Measurements from ENCODE around the gene ECEL1. TPM values are rescaled to one million over a fixed set of nuclear protein-coding genes. Genes with fewer than 3 reads are reported as not detected.
"Not testable (repeated sequence)": the region's sequence is repeated elsewhere in the genome, so short reads cannot be mapped to it uniquely, and the experiment has no call there.

The ECEL1 gene
- total RNA-seq, 2 experiments from 2014 or later = 0.17 TPM; not detected in 1

DNA sequence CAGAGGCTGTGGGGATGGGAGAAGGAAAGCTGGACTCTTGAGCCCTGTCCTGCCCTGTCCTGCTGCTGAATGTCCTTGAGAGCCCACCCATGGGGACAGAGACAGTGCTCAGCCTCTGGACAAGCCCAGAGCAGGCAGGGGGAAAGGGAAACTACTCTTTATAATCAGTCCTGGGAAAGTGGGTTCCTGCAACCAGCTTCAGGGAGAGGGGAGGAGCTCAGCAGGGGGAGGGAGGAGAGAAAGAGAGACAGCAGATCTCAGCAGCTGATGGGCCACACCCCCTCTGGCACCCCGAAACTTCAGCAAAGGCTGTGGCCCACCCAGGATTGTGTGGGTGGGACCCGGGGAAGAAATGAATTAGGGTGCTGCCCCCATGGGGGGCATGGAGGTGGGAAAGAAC lies 11.6 kb downstream of the ECEL1 start:
- POLR2A ChIA-PET = no interaction called here
- CTCF ChIA-PET = no interaction called here

GRCh38 chr2:232473467-232473890 lies 14.2 kb downstream of the ECEL1 start:
- ChIA-PET POLR2A (no interaction called here), CTCF (no interaction called here)

GRCh38 chr2:232466221-232466620 lies 21.4 kb downstream of the ECEL1 start:
- ChIA-PET CTCF (interaction anchor here (0.7 kb wide), 1 partner anchor 1543 kb away, joined by 3 read pairs; no protein-coding TSS in a partner anchor), POLR2A (no interaction called here)

- ChIA-PET CTCF (no interaction called here), POLR2A (no interaction called here)
Observed at GRCh38 chr2:232465061-232465460, 22.6 kb downstream of the ECEL1 start.

GRCh38 chr2:232464544-232464885 lies 23.1 kb downstream of the ECEL1 start:
- ChIA-PET CTCF (no interaction called here), POLR2A (no interaction called here)

GRCh38 chr2:232463701-232464543 lies 23.7 kb downstream of the ECEL1 start:
- POLR2A ChIA-PET = no interaction called here
- CTCF ChIA-PET = interaction anchor here (1.2 kb wide), 1 partner anchor 58 kb away, joined by 3 read pairs; no protein-coding TSS in a partner anchor

- ChIA-PET CTCF (no interaction called here), POLR2A (no interaction called here)
Observed at GRCh38 chr2:232460171-232460570, 27.5 kb downstream of the ECEL1 start.

- POLR2A ChIA-PET = no interaction called here
- CTCF ChIA-PET = no interaction called here
Observed at GRCh38 chr2:232459419-232460035, 28.1 kb downstream of the ECEL1 start.

DNA sequence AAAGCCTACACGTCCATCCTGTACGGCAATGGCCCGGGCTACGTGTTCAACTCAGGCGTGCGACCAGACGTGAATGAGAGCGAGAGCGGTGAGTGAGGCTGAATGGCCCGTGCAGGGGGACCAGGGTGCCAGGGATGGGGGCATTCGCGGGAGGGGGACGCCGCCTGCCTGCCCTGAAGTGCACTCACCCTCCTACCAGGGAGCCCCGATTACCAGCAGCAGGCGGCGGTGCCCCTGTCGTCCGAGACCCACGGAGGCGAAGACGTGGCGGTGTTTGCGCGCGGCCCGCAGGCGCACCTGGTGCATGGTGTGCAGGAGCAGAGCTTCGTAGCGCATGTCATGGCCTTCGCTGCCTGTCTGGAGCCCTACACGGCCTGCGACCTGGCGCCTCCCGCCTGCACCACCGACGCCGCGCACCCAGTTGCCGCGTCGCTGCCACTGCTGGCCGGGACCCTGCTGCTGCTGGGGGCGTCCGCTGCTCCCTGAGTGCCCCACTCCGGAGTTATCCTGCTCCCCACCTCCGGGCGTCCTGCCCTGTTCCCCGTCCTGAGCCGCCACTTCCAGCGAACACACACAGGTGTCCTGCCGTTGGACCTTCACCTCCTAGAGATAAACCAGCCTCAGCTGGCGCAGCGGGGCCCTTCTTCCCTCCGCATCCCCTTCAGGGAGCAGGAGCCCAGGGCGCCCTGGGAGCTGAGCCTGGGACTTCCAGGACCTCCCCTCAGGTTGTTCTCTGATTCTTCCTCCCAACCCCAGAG lies 28.8 kb downstream of the ECEL1 start:
- ChIA-PET POLR2A (no interaction called here), CTCF (interaction anchor here (0.6 kb wide), 1 partner anchor 532 kb away, joined by 3 read pairs; no protein-coding TSS in a partner anchor)

GRCh38 chr2:232458051-232458660 lies 29.5 kb downstream of the ECEL1 start:
- CTCF ChIA-PET = interaction anchor here (0.6 kb wide), 1 partner anchor 532 kb away, joined by 3 read pairs; no protein-coding TSS in a partner anchor
- POLR2A ChIA-PET = no interaction called here

DNA sequence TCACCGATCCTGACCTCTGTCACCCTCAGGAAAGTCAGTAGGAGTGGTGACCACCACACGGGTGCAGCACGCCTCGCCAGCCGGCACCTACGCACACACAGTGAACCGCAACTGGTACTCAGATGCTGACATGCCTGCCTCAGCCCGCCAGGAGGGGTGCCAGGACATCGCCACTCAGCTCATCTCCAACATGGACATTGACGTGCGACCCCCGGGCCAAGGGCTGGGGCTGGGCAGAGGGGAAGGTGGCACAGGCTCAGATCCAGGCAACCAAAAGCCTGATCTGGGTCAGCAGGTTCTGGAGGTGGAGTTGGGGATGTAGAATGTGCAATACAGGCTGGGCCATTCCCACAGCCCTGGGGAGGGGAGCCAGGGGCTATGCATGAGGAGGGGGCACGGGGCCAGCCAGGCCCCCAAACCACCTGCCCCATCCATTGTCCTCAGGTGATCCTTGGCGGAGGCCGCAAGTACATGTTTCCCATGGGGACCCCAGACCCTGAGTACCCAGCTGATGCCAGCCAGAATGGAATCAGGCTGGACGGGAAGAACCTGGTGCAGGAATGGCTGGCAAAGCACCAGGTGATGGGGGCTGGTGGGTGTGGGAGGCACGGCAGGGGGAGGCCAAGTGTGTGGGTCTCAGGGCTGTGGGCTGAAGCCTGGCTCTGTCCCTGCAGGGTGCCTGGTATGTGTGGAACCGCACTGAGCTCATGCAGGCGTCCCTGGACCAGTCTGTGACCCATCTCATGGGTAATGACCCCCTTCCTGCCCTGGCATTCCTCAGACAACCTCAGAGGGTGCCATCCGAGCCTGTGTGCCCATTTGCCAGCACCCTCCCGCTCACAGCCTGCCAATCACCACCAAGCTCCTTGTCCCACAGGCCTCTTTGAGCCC lies 30.3 kb downstream of the ECEL1 start:
- POLR2A ChIA-PET = no interaction called here
- CTCF ChIA-PET = no interaction called here

DNA sequence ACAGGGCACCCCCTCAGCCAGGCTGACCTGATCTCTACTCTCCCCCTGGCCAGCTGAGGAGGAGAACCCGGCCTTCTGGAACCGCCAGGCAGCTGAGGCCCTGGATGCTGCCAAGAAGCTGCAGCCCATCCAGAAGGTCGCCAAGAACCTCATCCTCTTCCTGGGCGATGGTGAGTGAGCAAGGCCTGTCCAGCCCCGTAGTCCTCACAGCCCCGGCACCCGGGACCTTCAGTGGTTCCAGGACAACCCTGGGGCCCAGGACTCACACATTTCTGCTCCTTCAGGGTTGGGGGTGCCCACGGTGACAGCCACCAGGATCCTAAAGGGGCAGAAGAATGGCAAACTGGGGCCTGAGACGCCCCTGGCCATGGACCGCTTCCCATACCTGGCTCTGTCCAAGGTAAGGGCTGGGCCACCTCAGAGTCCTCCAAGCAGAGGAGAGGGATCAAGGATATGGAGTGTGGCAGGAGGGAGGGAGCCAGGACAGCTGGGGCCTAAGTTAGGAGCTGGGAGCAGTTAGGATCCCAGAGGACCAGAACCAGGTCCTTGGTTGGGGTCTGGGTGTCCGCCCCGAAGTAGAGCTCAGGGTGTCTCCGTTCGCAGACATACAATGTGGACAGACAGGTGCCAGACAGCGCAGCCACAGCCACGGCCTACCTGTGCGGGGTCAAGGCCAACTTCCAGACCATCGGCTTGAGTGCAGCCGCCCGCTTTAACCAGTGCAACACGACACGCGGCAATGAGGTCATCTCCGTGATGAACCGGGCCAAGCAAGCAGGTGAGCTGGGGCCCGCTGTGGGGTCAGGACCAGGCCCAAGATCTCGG lies 31.1 kb downstream of the ECEL1 start:
- CTCF ChIA-PET = no interaction called here

DNA sequence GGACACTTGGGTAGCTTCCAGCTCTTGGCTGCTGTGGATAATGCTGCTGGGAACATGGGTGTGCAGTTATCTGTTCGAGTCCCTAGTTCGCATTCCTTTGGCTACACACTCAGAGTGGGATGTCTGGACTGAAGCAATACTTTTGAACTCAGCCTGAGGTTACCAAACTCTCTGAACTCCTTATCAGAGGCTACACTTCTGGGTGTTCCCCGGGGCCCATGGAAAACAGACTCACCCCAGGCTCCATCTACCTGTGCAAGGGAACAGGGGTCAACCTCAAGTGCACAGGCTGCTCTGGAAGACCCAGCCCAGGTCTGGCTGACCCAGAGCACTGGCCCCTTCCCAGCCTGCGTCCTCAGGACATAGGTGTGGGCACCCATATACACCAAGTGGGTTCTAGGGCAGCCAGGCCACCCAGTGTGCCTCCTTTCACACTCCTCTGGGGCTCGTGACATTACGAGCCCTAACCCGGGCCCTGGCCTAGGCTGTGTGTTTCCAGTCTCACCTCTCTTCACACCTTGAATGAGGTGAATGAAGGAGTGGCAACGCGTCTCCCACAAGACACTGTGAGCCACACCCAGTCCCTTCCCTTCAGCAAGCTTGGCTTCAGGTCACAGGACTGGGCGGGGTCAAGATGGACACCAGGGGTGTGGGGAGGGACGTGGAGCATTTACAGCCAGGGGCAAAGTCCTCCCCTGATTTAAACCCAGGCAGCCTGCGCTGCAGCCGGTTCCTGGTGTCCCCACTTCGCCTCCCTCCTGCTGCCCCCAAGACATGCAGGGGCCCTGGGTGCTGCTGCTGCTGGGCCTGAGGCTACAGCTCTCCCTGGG lies 32.0 kb downstream of the ECEL1 start, which contains the start of gene ALPI:
Gene ALPI, plus strand, starts transcription at position 728 of the 830 bp plus-strand sequence. Its CDS starts 47 bp downstream, at position 775.
- CTCF ChIA-PET = interaction anchor here (1.2 kb wide), 1 partner anchor 17 kb away, joined by 3 read pairs; no protein-coding TSS in a partner anchor
- POLR2A ChIA-PET = no interaction called here

More for the DNA sequence above, 31.1 kb downstream of the ECEL1 start:
- POLR2A ChIA-PET = no interaction called here

DNA sequence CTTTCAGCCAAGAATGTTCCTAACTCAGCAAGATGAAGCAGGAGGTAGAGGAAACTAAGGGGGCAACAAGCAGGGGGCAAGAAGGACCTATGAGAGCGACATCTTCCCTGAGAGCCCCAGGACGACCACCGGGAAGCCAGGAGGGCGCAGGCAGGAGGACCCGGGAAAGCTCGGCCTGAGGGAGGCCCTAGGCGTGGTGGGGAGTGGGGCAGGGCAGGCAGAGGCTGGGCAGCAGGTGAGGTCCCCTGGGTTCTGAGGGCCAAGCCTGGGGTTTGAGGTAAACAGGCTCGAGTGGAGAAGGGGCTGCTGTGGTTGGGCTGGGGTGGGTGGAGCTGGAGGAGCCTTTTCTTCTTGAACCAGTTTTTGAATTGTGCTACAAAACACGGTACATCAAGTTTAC lies 33.0 kb downstream of the ECEL1 start:
- POLR2A ChIA-PET = no interaction called here
- CTCF ChIA-PET = interaction anchor here (0.7 to 1.2 kb wide), 2 partner anchors 16 to 1426 kb away, joined by 3 read pairs; no protein-coding TSS in a partner anchor

- CTCF ChIA-PET, POLR2A ChIA-PET: not testable (repeated sequence)
Observed at GRCh38 chr2:232451645-232452044, 36.0 kb downstream of the ECEL1 start.

GRCh38 chr2:232449964-232450363 lies 37.7 kb downstream of the ECEL1 start:
- CTCF ChIA-PET = no interaction called here

DNA sequence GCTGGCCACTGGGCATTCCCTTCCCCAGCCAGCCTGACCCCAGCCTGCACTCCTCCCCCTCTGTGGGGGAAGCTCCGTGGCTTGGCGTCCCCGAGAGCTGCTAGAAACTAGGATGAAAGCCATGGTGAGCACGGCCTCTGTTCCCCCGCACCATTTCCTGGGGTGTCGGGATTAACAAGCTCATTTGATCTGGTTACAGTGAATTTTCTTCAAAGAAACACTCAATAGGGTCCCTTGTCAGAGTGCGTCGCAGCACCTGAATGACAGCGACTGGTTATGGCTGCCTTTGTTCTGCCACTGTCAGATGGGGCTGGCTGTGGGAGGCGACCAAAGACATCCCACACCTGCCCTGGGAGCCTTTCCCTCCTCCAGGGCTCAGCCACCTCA lies 39.3 kb downstream of the ECEL1 start:
- CTCF ChIA-PET = no interaction called here
- POLR2A ChIA-PET = no interaction called here

More at GRCh38 chr2:232449964-232450363, 37.7 kb downstream of the ECEL1 start:
- POLR2A ChIA-PET = no interaction called here
